ENCODE measurements around the gene AFG1L. TPM values are rescaled to one million over a fixed set of nuclear protein-coding genes. Genes with fewer than 3 reads are reported as not detected.
"Not testable (repeated sequence)": the region's sequence is repeated elsewhere in the genome, so short reads cannot be mapped to it uniquely, and the experiment has no call there.

AFG1L gene
- total RNA-seq, 1 donor from 2014 or later, result 9.6 TPM

DNA sequence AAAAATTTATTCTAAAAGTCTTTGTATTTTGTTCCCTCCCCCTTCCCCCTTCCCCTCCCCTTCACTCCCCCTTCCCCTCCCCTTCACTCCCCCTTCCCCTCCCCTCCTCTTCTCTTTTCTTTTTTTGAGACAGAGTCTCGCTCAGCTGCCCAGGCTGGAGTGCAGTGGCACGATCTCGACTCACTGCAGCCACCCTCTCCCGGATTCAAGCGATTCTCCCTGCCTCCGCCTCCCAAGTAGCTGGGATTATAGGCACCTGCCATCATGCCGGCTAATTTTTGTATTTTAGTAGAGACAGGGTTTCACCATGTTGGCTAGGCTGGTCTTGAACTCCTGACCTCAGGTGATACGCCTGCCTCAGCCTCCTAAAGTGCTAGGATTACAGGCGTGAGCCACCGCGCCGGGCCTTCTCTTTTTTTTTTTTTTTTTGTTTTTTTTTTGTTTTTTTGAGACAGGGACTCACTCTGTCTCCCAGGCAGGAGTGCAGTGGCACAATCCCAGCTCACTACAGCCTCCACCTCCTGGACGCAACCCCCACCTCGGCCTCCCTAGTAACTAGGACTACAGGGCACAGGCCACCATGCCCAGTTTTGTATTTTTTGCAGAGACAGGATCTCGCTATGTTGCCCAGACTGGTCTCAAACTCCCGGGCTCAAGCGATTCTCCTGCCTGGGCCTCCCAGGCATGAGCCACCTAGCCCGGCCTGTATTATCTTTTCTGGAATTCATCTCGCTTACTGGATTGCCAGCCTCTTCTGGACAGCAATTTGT lies 1.1 kb upstream of the AFG1L start:
- H3K4me1 Mint-ChIP-seq (ENCODE audit: unreplicated experiment), result peaks cover 9% of the 10 kb centered on the region
- H3K27me3 Mint-ChIP-seq, result no peaks in the 10 kb centered on the region
- H3K4me3 Mint-ChIP-seq, result peak overlapping the region; percentile 97
- no peaks in the 10 kb centered on the region for H3K9me3 Mint-ChIP-seq
- peak overlapping the region; percentile 95 for H3K27ac Mint-ChIP-seq
- TF ChIP-seq, protein P1, sequence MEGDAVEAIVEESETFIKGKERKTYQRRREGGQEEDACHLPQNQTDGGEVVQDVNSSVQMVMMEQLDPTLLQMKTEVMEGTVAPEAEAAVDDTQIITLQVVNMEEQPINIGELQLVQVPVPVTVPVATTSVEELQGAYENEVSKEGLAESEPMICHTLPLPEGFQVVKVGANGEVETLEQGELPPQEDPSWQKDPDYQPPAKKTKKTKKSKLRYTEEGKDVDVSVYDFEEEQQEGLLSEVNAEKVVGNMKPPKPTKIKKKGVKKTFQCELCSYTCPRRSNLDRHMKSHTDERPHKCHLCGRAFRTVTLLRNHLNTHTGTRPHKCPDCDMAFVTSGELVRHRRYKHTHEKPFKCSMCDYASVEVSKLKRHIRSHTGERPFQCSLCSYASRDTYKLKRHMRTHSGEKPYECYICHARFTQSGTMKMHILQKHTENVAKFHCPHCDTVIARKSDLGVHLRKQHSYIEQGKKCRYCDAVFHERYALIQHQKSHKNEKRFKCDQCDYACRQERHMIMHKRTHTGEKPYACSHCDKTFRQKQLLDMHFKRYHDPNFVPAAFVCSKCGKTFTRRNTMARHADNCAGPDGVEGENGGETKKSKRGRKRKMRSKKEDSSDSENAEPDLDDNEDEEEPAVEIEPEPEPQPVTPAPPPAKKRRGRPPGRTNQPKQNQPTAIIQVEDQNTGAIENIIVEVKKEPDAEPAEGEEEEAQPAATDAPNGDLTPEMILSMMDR (conservative IDR thresholded peaks at IDR 0.05), result no peak
- no peak for DNase-seq (ENCODE audit: extremely low spot score, unreplicated experiment)
- no peaks in the 10 kb centered on the region for H3K36me3 Mint-ChIP-seq

DNA sequence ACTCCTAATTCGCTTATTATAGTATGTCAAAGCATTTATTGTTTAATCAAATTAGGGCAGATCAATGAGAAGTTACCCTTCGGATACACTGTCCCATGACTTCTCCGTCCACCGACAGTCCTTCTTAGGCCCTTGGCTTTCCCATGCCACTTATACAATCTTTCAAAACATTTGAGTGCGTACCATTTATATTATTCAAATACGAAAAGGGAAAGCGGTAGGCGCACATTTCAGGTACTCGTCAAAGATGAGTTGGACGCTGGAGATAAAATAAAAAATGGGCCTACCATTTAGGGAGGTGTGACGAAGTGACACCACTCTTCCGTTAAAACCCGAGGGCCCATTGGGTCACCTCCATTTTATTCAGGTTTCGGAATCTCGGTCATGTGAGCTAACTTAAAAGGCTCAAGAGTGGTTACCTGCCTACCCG lies 542 bp upstream of the AFG1L start:
- TF ChIP-seq, protein P1 (conservative IDR thresholded peaks at IDR 0.05), result no peak
- H3K27ac Mint-ChIP-seq, result peak overlapping the region; percentile 95
- DNase-seq (ENCODE audit: extremely low spot score, unreplicated experiment), result no peak
- no peaks in the 10 kb centered on the region for H3K36me3 Mint-ChIP-seq
- no peaks in the 10 kb centered on the region for H3K9me3 Mint-ChIP-seq
- peaks cover 9% of the 10 kb centered on the region for H3K4me1 Mint-ChIP-seq (ENCODE audit: unreplicated experiment)
- peak overlapping the region; percentile 97 for H3K4me3 Mint-ChIP-seq
- no peaks in the 10 kb centered on the region for H3K27me3 Mint-ChIP-seq

DNA sequence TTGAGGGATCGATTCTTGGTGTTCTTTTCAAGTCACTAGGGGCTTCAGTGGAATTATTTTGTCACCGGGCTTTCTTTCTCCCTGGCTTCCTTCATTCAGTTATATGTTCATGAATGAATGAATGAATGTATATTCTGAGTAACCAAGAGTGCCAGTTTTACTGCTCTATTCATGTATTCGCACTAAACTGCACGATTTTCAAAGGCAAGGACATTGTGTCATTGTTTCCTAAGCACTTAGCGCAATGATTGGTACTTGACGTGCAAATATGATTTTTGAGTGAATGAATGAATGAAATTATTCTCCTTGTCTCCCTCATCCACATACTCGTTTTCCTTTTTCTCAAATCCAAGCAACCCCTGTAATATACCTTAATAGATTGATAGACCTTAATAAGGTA lies 822 bp downstream of the AFG1L start:
- Mint-ChIP-seq H3K36me3 (no peaks in the 10 kb centered on the region), H3K4me1 (ENCODE audit: unreplicated experiment) (peaks cover 9% of the 10 kb centered on the region), H3K4me3 (peak overlapping the region; percentile 97), H3K27me3 (no peaks in the 10 kb centered on the region), H3K27ac (peak overlapping the region; percentile 95), H3K9me3 (no peaks in the 10 kb centered on the region)
- DNase-seq (ENCODE audit: extremely low spot score, unreplicated experiment), result no peak
- TF ChIP-seq, protein P1 (conservative IDR thresholded peaks at IDR 0.05), result no peak

DNA sequence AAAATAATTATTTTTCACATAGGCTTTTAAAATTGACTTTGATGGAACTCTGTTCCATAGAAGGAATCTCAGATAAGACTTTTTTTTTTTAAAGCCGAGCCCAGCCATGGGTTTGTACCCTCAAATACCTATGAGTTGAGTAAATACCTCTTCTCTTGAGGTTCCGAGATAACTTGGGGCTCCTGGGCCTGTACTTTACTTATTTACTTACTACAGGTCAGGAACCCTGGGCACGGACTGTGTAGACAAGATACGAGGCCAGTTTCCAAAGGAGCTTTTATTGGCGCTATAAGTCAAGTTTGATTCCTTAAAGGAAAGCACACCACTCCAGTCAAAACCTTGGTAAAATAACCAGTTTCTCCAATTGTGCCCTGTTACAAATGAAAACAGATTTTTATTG lies 7.5 kb downstream of the AFG1L start:
- Mint-ChIP-seq H3K27me3 (no peaks in the 10 kb centered on the region), H3K4me3 (no peak overlapping the region), H3K4me1 (ENCODE audit: unreplicated experiment) (no peaks in the 10 kb centered on the region), H3K27ac (no peak overlapping the region), H3K9me3 (no peaks in the 10 kb centered on the region), H3K36me3 (peaks cover 5% of the 10 kb centered on the region)
- TF ChIP-seq, protein P1 (conservative IDR thresholded peaks at IDR 0.05), result no peak
- no peak for DNase-seq (ENCODE audit: extremely low spot score, unreplicated experiment)

DNA sequence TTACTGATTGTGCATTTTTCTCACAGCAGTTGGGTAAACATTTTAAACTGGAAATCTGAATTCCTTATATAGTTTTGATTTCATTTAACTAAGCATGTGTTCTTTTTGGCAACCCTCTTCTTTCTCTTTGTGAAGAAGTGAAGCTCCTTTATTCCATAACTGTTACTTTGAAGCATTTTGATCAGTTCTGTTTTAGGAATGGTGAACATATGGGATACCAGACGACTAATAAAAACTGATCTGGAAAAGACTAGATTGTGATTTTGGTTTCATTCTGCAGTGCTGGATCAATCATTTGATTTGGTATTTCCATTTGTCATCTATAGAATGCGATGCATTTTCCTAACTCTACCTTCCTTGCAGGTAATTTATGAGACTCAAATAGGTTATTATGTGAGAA lies 9.8 kb downstream of the AFG1L start:
- Mint-ChIP-seq H3K36me3 (peaks cover 5% of the 10 kb centered on the region), H3K27me3 (no peaks in the 10 kb centered on the region), H3K27ac (no peak overlapping the region), H3K4me1 (ENCODE audit: unreplicated experiment) (no peaks in the 10 kb centered on the region), H3K9me3 (no peaks in the 10 kb centered on the region), H3K4me3 (no peak overlapping the region)
- TF ChIP-seq, protein P1 (conservative IDR thresholded peaks at IDR 0.05), result no peak
- no peak for DNase-seq (ENCODE audit: extremely low spot score, unreplicated experiment)

DNA sequence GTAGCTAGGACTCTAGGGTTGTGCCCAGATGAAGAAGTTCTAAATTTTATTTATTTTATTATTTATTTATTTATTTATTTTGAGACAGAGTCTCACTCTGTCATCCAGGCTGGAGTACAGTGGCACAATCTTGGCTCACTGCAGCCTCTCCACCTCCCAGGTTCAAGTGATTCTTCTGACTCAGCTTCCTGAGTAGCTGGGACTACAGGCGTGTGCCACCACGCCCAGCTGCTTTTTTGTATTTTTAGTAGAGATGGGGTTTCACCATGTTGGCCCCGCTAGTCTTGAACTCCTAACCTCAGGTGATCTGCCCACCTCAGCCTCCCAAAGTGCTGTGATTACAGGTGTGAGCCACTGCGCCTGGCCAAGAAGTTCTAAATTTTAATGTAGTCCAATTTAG lies 13.8 kb downstream of the AFG1L start:
- not testable (repeated sequence) for H3K36me3 Mint-ChIP-seq; H3K4me3 Mint-ChIP-seq; H3K4me1 Mint-ChIP-seq (ENCODE audit: unreplicated experiment); DNase-seq (ENCODE audit: extremely low spot score, unreplicated experiment); H3K27me3 Mint-ChIP-seq; H3K27ac Mint-ChIP-seq; H3K9me3 Mint-ChIP-seq

All from type B pancreatic cell (in vitro differentiated cells).